GM10248 (cell line): ENCODE data around the gene DEFB126.
"Not testable (repeated sequence)": the region's sequence is repeated elsewhere in the genome, so short reads cannot be mapped to it uniquely, and the experiment has no call there.

ENCODE experiments used
- CTCF ChIA-PET: fragments of 300-600 bp; sonication (Branson Sonifier 250); formaldehyde crosslinking; extraction: SDS; loops from one replicate; lab custom pipeline; 2021; ENCODE audit warnings: antibody characterized with exemption; lab: Yijun Ruan, JAX
- POLR2A ChIA-PET: fragments of 350-650 bp; sonication (Branson Sonifier 250); formaldehyde crosslinking; extraction: SDS; loops from one replicate; lab custom pipeline; 2020; ENCODE audit warnings: antibody characterized with exemption; lab: Yijun Ruan, JAX
- DNase-seq: peaks from one replicate; pipeline ENCODE4 v3.0.0; 2012; ENCODE audit errors: extremely low spot score
- CTCF ChIP-seq: IDR thresholded peaks from 2 replicates; pipeline ENCODE4 v1.5.1; 2012; ENCODE audit warnings: mild to moderate bottlenecking, low read depth; ENCODE audit errors: extremely low read depth, missing control alignments, control extremely low read depth

Gene DEFB126

DNA sequence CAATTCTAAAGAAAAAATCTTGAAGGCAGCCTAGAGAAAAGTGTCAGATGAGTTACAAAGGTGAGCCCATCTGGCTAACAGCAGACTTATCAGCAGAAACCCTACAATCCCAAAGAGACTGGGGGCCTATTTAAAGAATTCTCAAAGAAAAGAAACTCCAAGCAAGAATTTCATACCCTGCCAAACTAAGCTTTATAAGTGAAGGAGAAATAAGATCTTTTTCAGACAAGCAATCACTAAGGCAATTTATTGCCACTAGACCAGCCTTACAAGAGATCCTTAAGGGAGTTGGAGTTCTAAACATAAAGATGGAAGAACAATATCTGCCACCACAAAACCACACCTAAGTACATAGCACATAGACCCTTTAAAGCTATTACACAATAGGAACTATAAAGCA lies 24.9 kb upstream of the DEFB126 start:
- TF ChIP-seq CTCF = no peak
- CTCF ChIA-PET = interaction anchor here (0.9 kb wide), 1 partner anchor 14 kb away, joined by 3 read pairs; no protein-coding TSS in a partner anchor
- POLR2A ChIA-PET = no interaction called here
- no peak for DNase-seq

DNA sequence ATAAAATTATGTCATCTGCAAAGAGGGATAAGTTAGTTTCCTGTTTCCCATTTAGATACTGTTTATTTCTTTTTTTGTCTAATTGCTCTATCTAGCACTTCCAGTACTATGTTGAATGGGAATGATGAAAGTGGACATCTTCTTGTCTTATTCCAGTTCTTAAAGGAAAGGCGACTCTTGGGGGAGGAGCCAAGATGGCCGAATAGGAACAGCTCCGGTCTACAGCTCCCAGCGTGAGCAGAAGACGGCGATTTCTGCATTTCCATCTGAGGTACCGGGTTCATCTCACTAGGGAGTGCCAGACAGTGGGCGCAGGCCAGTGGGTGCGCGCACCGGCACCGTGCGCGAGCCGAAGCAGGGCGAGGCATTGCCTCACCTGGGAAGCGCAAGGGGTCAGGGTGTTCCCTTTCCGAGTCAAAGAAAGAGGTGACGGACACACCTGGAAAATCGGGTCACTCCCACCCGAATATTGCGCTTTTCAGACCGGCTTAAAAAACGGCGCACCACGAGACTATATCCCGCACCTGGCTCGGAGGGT lies 12.5 kb upstream of the DEFB126 start:
- DNase-seq, POLR2A ChIA-PET, CTCF ChIA-PET: not testable (repeated sequence)

- no peak for DNase-seq
- no peak for TF ChIP-seq CTCF
- ChIA-PET CTCF (interaction anchor here (0.8 to 1.5 kb wide), 3 partner anchors 8 to 12 kb away, joined by 3 to 5 read pairs (median 3); no protein-coding TSS in a partner anchor), POLR2A (no interaction called here)
Measured at GRCh38 chr20:137668-138490, 4.5 kb upstream of the DEFB126 start.

GRCh38 chr20:145877-146276 lies 3.5 kb downstream of the DEFB126 start:
- ChIA-PET CTCF (interaction anchor here (1.1 kb wide), 1 partner anchor 8 kb away, joined by 5 read pairs; no protein-coding TSS in a partner anchor), POLR2A (no interaction called here)
- DNase-seq = no peak
- TF ChIP-seq CTCF = no peak

- TF ChIP-seq CTCF = no peak
- ChIA-PET CTCF (interaction anchor here (0.9 kb wide), 1 partner anchor 116 kb away, joined by 3 read pairs; no protein-coding TSS in a partner anchor), POLR2A (no interaction called here)
- DNase-seq = no peak
Measured at GRCh38 chr20:152131-152530, 9.7 kb downstream of the DEFB126 start.

DNA sequence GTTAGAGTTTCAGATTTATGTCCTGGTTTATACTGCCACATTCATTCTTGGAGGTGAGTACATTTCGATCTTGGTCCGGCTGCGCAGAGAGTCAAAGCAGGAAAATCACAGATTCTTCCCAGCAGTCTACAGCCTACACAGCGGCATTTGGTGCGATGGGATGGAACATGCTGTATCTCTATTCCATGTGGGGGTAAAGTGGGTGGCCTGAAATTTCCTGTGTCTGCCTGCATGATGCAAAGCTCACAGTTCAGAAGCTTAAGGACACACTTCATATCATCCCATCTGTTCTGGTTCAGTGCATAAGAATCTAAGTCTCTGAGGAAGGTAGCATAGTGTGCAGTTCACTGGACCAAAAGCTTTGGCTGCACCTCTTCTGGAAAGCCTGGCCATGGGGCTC lies 14.8 kb downstream of the DEFB126 start, which contains the start of gene DEFB127:
TSS of gene DEFB127 (plus strand) at position 301 of the 400 bp plus-strand sequence. CDS start at position 392, 91 bp downstream.
- no peak for TF ChIP-seq CTCF
- no peak for DNase-seq
- ChIA-PET CTCF (interaction anchor here (1.1 kb wide), 1 partner anchor 56 kb away, joined by 3 read pairs; no protein-coding TSS in a partner anchor), POLR2A (no interaction called here)
